ENCODE data around the gene TMEM8B.
"Not testable (repeated sequence)": the region's sequence is repeated elsewhere in the genome, so short reads cannot be mapped to it uniquely, and the experiment has no call there.

Gene TMEM8B

GRCh38 chr9:35896570-35896969 lies 67.5 kb downstream of the TMEM8B start:
- H3K4me3 ChIP-seq (ENCODE audit: low read length): no peak overlapping the region
- no peak for DNase-seq (ENCODE audit: low read depth)

GRCh38 chr9:35897376-35898099 lies 68.5 kb downstream of the TMEM8B start:
- DNase-seq (ENCODE audit: low read depth); H3K4me3 ChIP-seq (ENCODE audit: low read length): not testable (repeated sequence)

More at GRCh38 chr9:35896570-35896969, 67.5 kb downstream of the TMEM8B start:
- TF ChIP-seq, protein P1, sequence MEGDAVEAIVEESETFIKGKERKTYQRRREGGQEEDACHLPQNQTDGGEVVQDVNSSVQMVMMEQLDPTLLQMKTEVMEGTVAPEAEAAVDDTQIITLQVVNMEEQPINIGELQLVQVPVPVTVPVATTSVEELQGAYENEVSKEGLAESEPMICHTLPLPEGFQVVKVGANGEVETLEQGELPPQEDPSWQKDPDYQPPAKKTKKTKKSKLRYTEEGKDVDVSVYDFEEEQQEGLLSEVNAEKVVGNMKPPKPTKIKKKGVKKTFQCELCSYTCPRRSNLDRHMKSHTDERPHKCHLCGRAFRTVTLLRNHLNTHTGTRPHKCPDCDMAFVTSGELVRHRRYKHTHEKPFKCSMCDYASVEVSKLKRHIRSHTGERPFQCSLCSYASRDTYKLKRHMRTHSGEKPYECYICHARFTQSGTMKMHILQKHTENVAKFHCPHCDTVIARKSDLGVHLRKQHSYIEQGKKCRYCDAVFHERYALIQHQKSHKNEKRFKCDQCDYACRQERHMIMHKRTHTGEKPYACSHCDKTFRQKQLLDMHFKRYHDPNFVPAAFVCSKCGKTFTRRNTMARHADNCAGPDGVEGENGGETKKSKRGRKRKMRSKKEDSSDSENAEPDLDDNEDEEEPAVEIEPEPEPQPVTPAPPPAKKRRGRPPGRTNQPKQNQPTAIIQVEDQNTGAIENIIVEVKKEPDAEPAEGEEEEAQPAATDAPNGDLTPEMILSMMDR (IDR thresholded peaks at IDR 0.05; ENCODE audit: insufficient read depth, low read depth, low read length, missing control alignments): no peak

- TF ChIP-seq, protein P1 (IDR thresholded peaks at IDR 0.05; ENCODE audit: insufficient read depth, low read depth, low read length, missing control alignments): no peak
- DNase-seq (ENCODE audit: low read depth): no peak
- no peak overlapping the region for H3K4me3 ChIP-seq (ENCODE audit: low read length)
These were observed 69.3 kb downstream of the TMEM8B start for GRCh38 chr9:35898337-35898736.

- TF ChIP-seq, protein P1 (IDR thresholded peaks at IDR 0.05; ENCODE audit: insufficient read depth, low read depth, low read length, missing control alignments): no peak
- H3K4me3 ChIP-seq (ENCODE audit: low read length): no peak overlapping the region
- no peak for DNase-seq (ENCODE audit: low read depth)
These were observed 70.0 kb downstream of the TMEM8B start for GRCh38 chr9:35899021-35899420.

DNA sequence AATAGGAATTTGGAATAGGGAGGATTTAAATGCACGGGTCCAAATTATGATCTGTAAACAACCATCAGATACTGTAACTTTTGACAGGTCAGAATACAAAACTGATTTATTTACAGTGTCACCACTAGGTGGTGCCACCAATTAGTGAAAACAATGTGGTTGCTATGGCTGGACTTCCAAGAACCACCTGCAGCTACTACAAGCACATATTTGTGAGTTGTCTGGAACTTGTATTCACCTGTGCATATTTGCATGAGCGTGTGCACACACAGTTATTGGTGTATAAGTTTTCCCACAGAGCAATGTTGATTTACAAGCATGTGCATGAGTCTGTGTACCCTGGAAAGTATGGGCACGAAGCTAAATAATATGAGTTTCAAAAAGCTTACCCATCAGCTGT lies 74.0 kb downstream of the TMEM8B start:
- no peak overlapping the region for H3K4me3 ChIP-seq (ENCODE audit: low read length)
- TF ChIP-seq, protein P1 (IDR thresholded peaks at IDR 0.05; ENCODE audit: insufficient read depth, low read depth, low read length, missing control alignments): peak; percentile 62
- DNase-seq (ENCODE audit: low read depth): peak; percentile 83

- no peak overlapping the region for H3K4me3 ChIP-seq (ENCODE audit: low read length)
- TF ChIP-seq, protein P1 (IDR thresholded peaks at IDR 0.05; ENCODE audit: insufficient read depth, low read depth, low read length, missing control alignments): no peak
- DNase-seq (ENCODE audit: low read depth): no peak
These were observed 75.3 kb downstream of the TMEM8B start for GRCh38 chr9:35904338-35904737.

- H3K4me3 ChIP-seq (ENCODE audit: low read length): no peak overlapping the region
- DNase-seq (ENCODE audit: low read depth): peak; percentile 82
- TF ChIP-seq, protein P1 (IDR thresholded peaks at IDR 0.05; ENCODE audit: insufficient read depth, low read depth, low read length, missing control alignments): no peak
These were observed 76.2 kb downstream of the TMEM8B start for GRCh38 chr9:35905051-35905781.
